Loucy (cell line): ENCODE measurements around the gene TSPAN32.

ENCODE experiments used
- H2AFZ ChIP-seq: fragments of 200-600 bp; sonication (generic); 2 replicates; pipeline ENCODE4 v1.6.0; 2016; ENCODE audit warnings: antibody characterized with exemption, mild to moderate bottlenecking, low read length, moderate library complexity
- H3F3A ChIP-seq: fragments of 200-600 bp; 2 replicates; pipeline ENCODE4 v1.6.0; 2016; ENCODE audit warnings: antibody characterized with exemption, low read depth, mild to moderate bottlenecking
- H3K27me3 ChIP-seq: fragments of 200-600 bp; sonication (generic); 2 replicates; pipeline ENCODE4 v1.6.1; 2014; ENCODE audit warnings: low read length, mild to moderate bottlenecking; ENCODE audit not compliant: insufficient read depth, poor library complexity, severe bottlenecking
- H3K36me3 ChIP-seq: fragments of 200-600 bp; sonication (generic); 2 replicates; pipeline ENCODE4 v1.6.1; 2016; ENCODE audit warnings: low read length; ENCODE audit not compliant: insufficient read depth
- H3K4me1 ChIP-seq: fragments of 200-600 bp; sonication (generic); 2 replicates; pipeline ENCODE4 v1.5.1; 2014; ENCODE audit warnings: low read length, mild to moderate bottlenecking; ENCODE audit not compliant: insufficient read depth, poor library complexity, severe bottlenecking
- H3K4me2 ChIP-seq: fragments of 200-600 bp; sonication (generic); 2 replicates; pipeline ENCODE4 v1.6.0; 2014; ENCODE audit warnings: antibody characterized with exemption, low read length, low read depth, mild to moderate bottlenecking; ENCODE audit not compliant: poor library complexity, severe bottlenecking
- H3K4me3 ChIP-seq: fragments of 200-600 bp; sonication (generic); 2 replicates; pipeline ENCODE4 v1.5.1; 2014; ENCODE audit warnings: low read length, mild to moderate bottlenecking, mixed read lengths; ENCODE audit not compliant: poor library complexity, severe bottlenecking
- H3K79me2 ChIP-seq: fragments of 200-600 bp; sonication (generic); 2 replicates; pipeline ENCODE4 v1.6.1; 2014; ENCODE audit warnings: low read length; ENCODE audit not compliant: insufficient read depth
- H3K9ac ChIP-seq: fragments of 200-600 bp; sonication (generic); 2 replicates; pipeline ENCODE4 v1.6.0; 2014; ENCODE audit warnings: mild to moderate bottlenecking, low read depth, low read length, moderate library complexity; ENCODE audit not compliant: poor library complexity, severe bottlenecking
- H3K9me2 ChIP-seq: fragments of 200-600 bp; sonication (generic); replicated peaks from 2 replicates; pipeline ENCODE4 v1.6.1; 2016; ENCODE audit warnings: low read depth, low read length, mixed read lengths
- H3K9me3 ChIP-seq: fragments of 200-600 bp; sonication (generic); 2 replicates; pipeline ENCODE4 v1.6.1; 2014; ENCODE audit warnings: mild to moderate bottlenecking, antibody characterized with exemption, low read length, low read depth; ENCODE audit not compliant: insufficient read depth
- H4K20me1 ChIP-seq: fragments of 200-600 bp; sonication (generic); 2 replicates; pipeline ENCODE4 v1.6.0; 2014; ENCODE audit warnings: antibody characterized with exemption, low read length, mild to moderate bottlenecking; ENCODE audit not compliant: insufficient read depth, poor library complexity, severe bottlenecking
- EZH2phosphoT487 ChIP-seq: fragments of 200-600 bp; IDR thresholded peaks from 2 replicates; pipeline ENCODE4 v1.6.1; 2018; ENCODE audit warnings: antibody characterized with exemption, mild to moderate bottlenecking, moderate library complexity, borderline replicate concordance
- TF ChIP-seq, protein P1 (sequence below): fragments of 200-600 bp; sonication (generic); conservative IDR thresholded peaks from 2 replicates; pipeline ENCODE4 v1.5.1; 2014; ENCODE audit warnings: mild to moderate bottlenecking, antibody characterized with exemption, low read length

Gene TSPAN32

DNA sequence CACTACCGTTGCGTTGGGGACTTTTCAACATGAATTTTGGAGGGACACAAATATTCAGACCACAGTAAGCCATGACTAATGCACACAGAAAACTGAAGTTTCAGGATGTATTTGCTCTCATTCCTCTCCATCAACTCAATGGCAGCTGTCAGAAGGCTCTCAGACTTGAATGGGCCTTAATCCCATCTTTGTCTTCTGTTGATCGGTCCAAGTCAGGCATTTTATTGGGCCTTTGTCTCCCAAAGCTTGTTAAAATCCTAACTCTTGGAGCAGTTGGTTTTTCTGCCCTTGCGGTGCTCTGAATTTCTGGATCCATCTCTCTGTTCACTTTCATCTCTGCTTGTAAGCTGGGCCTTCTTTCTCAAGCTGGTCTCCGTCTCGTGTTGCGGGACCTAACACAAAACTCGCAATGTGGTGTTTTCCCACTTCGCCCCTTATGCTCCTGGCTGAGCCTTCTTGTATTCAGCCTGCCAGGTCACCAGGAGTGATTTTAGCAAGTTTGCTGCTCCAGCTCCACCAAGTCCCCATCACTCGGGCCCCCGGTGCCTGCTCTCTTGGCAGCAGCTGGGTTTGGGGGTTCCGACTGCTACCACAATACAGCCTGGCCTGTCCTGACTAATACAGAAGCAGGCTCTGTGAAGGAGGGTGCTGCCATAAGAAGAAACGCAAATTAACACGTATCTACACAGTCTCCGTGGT lies 27.0 kb downstream of the TSPAN32 start:
- Histone ChIP-seq H3K4me3 (no peak overlapping the region), H3K36me3 (no peaks in the 10 kb centered on the region), H3K27me3 (no peaks in the 10 kb centered on the region), H3K79me2 (no peaks in the 10 kb centered on the region), H3K4me1 (no peaks in the 10 kb centered on the region), H3K9me2 (no peaks in the 10 kb centered on the region), H3K9me3 (no peaks in the 10 kb centered on the region), H2AFZ (no peak overlapping the region), H3K4me2 (no peak overlapping the region), H3F3A (no peaks in the 10 kb centered on the region), H4K20me1 (no peaks in the 10 kb centered on the region), H3K9ac (no peak overlapping the region)
- TF ChIP-seq, protein P1, sequence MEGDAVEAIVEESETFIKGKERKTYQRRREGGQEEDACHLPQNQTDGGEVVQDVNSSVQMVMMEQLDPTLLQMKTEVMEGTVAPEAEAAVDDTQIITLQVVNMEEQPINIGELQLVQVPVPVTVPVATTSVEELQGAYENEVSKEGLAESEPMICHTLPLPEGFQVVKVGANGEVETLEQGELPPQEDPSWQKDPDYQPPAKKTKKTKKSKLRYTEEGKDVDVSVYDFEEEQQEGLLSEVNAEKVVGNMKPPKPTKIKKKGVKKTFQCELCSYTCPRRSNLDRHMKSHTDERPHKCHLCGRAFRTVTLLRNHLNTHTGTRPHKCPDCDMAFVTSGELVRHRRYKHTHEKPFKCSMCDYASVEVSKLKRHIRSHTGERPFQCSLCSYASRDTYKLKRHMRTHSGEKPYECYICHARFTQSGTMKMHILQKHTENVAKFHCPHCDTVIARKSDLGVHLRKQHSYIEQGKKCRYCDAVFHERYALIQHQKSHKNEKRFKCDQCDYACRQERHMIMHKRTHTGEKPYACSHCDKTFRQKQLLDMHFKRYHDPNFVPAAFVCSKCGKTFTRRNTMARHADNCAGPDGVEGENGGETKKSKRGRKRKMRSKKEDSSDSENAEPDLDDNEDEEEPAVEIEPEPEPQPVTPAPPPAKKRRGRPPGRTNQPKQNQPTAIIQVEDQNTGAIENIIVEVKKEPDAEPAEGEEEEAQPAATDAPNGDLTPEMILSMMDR: no peak
- TF ChIP-seq EZH2phosphoT487: no peak

DNA sequence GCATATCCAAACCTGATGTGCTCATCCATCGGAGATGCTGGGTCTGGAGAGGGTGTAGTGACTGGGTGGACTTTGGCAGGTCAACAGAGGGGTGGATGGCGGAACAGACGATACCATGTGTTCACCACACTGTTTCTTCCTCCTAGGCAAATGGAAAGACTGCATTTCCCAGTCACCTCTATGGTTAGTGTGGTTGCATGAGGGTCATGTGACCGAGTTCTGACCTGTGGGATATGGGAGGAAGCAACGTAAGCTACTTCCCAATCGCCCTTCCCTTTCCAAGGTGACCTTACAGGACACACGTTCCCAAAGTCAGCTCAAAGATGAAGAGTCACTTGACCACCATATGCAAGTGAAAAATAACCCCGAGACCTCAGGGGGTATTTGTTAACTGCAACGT lies 27.7 kb downstream of the TSPAN32 start:
- Histone ChIP-seq H3K4me2 (no peak overlapping the region), H3K4me1 (no peaks in the 10 kb centered on the region), H4K20me1 (no peaks in the 10 kb centered on the region), H3K9ac (no peak overlapping the region), H3K27me3 (no peaks in the 10 kb centered on the region), H2AFZ (no peak overlapping the region), H3F3A (no peaks in the 10 kb centered on the region), H3K36me3 (no peaks in the 10 kb centered on the region), H3K9me3 (no peaks in the 10 kb centered on the region), H3K9me2 (no peaks in the 10 kb centered on the region), H3K4me3 (no peak overlapping the region), H3K79me2 (no peaks in the 10 kb centered on the region)
- TF ChIP-seq EZH2phosphoT487: no peak
- TF ChIP-seq, protein P1: no peak

DNA sequence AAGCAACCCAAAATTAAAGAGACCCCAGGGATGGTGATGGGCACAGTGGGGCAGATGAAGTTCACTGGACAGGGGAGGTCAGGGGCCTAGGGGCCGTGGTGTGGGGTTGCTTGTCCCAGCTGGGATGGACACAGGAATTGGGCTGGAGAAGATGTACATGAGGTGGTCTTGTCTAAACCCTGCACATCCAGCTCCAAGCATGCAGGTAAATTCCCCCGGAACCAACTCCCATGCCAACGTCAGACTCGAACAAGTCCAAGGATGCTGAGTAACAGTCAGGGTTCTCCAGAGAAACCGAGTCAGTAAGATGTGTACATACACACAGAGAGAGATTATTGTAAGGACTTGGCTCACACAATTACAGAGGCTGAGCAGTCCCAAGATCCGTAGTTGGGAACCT lies 28.9 kb downstream of the TSPAN32 start:
- no peak overlapping the region for H2AFZ ChIP-seq
- H3F3A ChIP-seq: no peaks in the 10 kb centered on the region
- H3K36me3 ChIP-seq: no peaks in the 10 kb centered on the region
- no peaks in the 10 kb centered on the region for H3K79me2 ChIP-seq
- H3K9me3 ChIP-seq: no peaks in the 10 kb centered on the region
- no peak overlapping the region for H3K4me3 ChIP-seq
- no peaks in the 10 kb centered on the region for H3K27me3 ChIP-seq
- H4K20me1 ChIP-seq: no peaks in the 10 kb centered on the region
- H3K4me2 ChIP-seq: no peak overlapping the region
- no peak for TF ChIP-seq EZH2phosphoT487
- TF ChIP-seq, protein P1: no peak
- no peaks in the 10 kb centered on the region for H3K4me1 ChIP-seq
- no peaks in the 10 kb centered on the region for H3K9me2 ChIP-seq
- no peak overlapping the region for H3K9ac ChIP-seq
